Measurements from ENCODE around the gene IFT81. TPM values are rescaled to one million over a fixed set of nuclear protein-coding genes. Genes with fewer than 3 reads are reported as not detected.

Gene IFT81
- total and polyA plus RNA-seq, 2 of the 13 experiments (the other 11 are each of a cell fraction or from before 2014, with no cell fraction given): 4.2 to 13.0 TPM

DNA sequence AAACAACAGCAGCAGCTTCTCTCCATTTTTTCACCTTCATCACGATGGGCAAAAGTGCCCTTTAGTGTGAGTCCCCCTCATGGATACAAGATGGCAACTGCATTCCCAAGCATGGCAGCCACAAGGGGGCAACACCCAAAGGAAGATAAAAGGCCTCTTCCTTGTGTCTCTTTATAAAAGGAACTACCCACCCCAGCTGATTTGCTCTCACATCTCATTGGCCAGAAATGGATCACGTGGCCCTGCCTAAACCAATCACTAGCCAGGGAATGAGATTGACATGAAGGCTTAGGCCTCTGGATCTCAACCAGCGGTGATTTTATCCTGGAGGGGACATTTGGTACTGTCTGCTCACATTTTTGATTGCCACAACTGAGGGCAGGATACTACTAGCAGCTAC is 21.9 kb upstream of the IFT81 start (continued):
- TF ChIP-seq JARID2 (CRISPR knock-in tag; IDR thresholded peaks at IDR 0.05; ENCODE audit: insufficient replicate concordance) (no peak), PHF5A (CRISPR knock-in tag; IDR thresholded peaks at IDR 0.05; ENCODE audit: low read depth, unreplicated experiment) (no peak), ZNF619 (CRISPR knock-in tag; IDR thresholded peaks at IDR 0.05) (no peak), GATAD2A (CRISPR knock-in tag; IDR thresholded peaks at IDR 0.05) (peak; percentile 39; the same call in 1 of the 2 replicates), ZFP90 (CRISPR knock-in tag; IDR thresholded peaks at IDR 0.05; ENCODE audit: borderline replicate concordance) (no peak), FOXP1 (IDR thresholded peaks at IDR 0.05) (no peak), FOXP1 (CRISPR knock-in tag; IDR thresholded peaks at IDR 0.05) (no peak), ONECUT2 (CRISPR knock-in tag; IDR thresholded peaks at IDR 0.05) (no peak), ZNF629 (CRISPR knock-in tag; conservative IDR thresholded peaks at IDR 0.05) (no peak), THAP11 (CRISPR knock-in tag; IDR thresholded peaks at IDR 0.05) (peak; percentile 31; the same call in 1 of the 2 replicates), TEAD3 (CRISPR knock-in tag; optimal IDR thresholded peaks at IDR 0.05; ENCODE audit: borderline replicate concordance) (peak; percentile 81), SAP130 (CRISPR knock-in tag; IDR thresholded peaks at IDR 0.05; ENCODE audit: low read depth) (0 out of 2 replicates have a peak, but pooled peaks have one; percentile 35), WIZ (CRISPR knock-in tag; IDR thresholded peaks at IDR 0.05) (no peak), FOXJ3 (CRISPR knock-in tag; IDR thresholded peaks at IDR 0.05; ENCODE audit: borderline replicate concordance) (no peak), FOXK1 (CRISPR knock-in tag; IDR thresholded peaks at IDR 0.05; ENCODE audit: borderline replicate concordance, low read depth) (0 out of 2 replicates have a peak, but pooled peaks have one; percentile 14), KAT8 (CRISPR knock-in tag; IDR thresholded peaks at IDR 0.05) (peak; percentile 62), ZNF317 (CRISPR knock-in tag; IDR thresholded peaks at IDR 0.05) (no peak), ZSCAN25 (CRISPR knock-in tag; IDR thresholded peaks at IDR 0.05) (no peak), ELF1 (CRISPR knock-in tag; IDR thresholded peaks at IDR 0.05) (peak; percentile 42; the same call in 1 of the 2 replicates), SP2 (CRISPR knock-in tag; IDR thresholded peaks at IDR 0.05) (peak; percentile 67), ARID2 (CRISPR knock-in tag; IDR thresholded peaks at IDR 0.05; ENCODE audit: borderline replicate concordance) (no peak), HOXA5 (CRISPR knock-in tag; IDR thresholded peaks at IDR 0.05) (no peak)
- TF ChIP-seq, protein P1, sequence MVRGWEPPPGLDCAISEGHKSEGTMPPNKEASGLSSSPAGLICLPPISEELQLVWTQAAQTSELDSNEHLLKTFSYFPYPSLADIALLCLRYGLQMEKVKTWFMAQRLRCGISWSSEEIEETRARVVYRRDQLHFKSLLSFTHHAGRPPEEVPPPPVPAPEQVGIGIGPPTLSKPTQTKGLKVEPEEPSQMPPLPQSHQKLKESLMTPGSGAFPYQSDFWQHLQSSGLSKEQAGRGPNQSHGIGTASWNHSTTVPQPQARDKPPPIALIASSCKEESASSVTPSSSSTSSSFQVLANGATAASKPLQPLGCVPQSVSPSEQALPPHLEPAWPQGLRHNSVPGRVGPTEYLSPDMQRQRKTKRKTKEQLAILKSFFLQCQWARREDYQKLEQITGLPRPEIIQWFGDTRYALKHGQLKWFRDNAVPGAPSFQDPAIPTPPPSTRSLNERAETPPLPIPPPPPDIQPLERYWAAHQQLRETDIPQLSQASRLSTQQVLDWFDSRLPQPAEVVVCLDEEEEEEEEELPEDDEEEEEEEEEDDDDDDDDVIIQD (CRISPR knock-in tag; IDR thresholded peaks at IDR 0.05; ENCODE audit: low read depth): peak; percentile 77; the same call in 1 of the 2 replicates
- TF ChIP-seq, protein P2, sequence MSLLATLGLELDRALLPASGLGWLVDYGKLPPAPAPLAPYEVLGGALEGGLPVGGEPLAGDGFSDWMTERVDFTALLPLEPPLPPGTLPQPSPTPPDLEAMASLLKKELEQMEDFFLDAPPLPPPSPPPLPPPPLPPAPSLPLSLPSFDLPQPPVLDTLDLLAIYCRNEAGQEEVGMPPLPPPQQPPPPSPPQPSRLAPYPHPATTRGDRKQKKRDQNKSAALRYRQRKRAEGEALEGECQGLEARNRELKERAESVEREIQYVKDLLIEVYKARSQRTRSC (CRISPR knock-in tag; IDR thresholded peaks at IDR 0.05; ENCODE audit: low read depth): no peak
- TF ChIP-seq, protein P3, sequence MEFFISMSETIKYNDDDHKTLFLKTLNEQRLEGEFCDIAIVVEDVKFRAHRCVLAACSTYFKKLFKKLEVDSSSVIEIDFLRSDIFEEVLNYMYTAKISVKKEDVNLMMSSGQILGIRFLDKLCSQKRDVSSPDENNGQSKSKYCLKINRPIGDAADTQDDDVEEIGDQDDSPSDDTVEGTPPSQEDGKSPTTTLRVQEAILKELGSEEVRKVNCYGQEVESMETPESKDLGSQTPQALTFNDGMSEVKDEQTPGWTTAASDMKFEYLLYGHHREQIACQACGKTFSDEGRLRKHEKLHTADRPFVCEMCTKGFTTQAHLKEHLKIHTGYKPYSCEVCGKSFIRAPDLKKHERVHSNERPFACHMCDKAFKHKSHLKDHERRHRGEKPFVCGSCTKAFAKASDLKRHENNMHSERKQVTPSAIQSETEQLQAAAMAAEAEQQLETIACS (CRISPR knock-in tag; IDR thresholded peaks at IDR 0.05): no peak
- TF ChIP-seq, protein P4, sequence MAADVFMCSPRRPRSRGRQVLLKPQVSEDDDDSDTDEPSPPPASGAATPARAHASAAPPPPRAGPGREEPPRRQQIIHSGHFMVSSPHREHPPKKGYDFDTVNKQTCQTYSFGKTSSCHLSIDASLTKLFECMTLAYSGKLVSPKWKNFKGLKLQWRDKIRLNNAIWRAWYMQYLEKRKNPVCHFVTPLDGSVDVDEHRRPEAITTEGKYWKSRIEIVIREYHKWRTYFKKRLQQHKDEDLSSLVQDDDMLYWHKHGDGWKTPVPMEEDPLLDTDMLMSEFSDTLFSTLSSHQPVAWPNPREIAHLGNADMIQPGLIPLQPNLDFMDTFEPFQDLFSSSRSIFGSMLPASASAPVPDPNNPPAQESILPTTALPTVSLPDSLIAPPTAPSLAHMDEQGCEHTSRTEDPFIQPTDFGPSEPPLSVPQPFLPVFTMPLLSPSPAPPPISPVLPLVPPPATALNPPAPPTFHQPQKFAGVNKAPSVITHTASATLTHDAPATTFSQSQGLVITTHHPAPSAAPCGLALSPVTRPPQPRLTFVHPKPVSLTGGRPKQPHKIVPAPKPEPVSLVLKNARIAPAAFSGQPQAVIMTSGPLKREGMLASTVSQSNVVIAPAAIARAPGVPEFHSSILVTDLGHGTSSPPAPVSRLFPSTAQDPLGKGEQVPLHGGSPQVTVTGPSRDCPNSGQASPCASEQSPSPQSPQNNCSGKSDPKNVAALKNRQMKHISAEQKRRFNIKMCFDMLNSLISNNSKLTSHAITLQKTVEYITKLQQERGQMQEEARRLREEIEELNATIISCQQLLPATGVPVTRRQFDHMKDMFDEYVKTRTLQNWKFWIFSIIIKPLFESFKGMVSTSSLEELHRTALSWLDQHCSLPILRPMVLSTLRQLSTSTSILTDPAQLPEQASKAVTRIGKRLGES (CRISPR knock-in tag; IDR thresholded peaks at IDR 0.05; ENCODE audit: borderline replicate concordance): no peak
- TF ChIP-seq, protein P5, sequence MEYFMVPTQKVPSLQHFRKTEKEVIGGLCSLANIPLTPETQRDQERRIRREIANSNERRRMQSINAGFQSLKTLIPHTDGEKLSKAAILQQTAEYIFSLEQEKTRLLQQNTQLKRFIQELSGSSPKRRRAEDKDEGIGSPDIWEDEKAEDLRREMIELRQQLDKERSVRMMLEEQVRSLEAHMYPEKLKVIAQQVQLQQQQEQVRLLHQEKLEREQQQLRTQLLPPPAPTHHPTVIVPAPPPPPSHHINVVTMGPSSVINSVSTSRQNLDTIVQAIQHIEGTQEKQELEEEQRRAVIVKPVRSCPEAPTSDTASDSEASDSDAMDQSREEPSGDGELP (IDR thresholded peaks at IDR 0.05; ENCODE audit: borderline replicate concordance, low read depth): peak; percentile 84; the same call in 1 of the 2 replicates

Measured in HepG2 (cell line).